PC-9 (cell line): ENCODE results near the gene GMPPB. TPM values are rescaled to one million over a fixed set of nuclear protein-coding genes. Genes with fewer than 3 reads are reported as not detected.

Source experiments
- BruUV-seq: library from RNA; stranded (reverse); fragments of 400-500 nt; replicated peaks from 2 replicates; lab custom pipeline; 2021; lab: Mats Ljungman, UMichigan
- CTCF ChIA-PET: fragments of 300-600 bp; sonication (Branson Sonifier 250); formaldehyde crosslinking; loops from one replicate; lab custom pipeline; 2022; ENCODE audit warnings: antibody characterized with exemption; lab: Charles Lee
- POLR2A ChIA-PET: fragments of 300-600 bp; sonication (Branson Sonifier 250); formaldehyde crosslinking; loops from one replicate; lab custom pipeline; 2022; ENCODE audit warnings: antibody characterized with exemption; ENCODE audit not compliant: unreplicated experiment; lab: Charles Lee
- DNase-seq, 2 experiments: peaks; one replicate each; pipeline versions ENCODE4 v3.0.0 to v3.0.0-alpha.2; 2015 to 2022; ENCODE audit warnings: mixed read lengths in 1 of 2
- H2AFZ ChIP-seq: fragments of 200-600 bp; sonication (generic); 2 replicates; pipeline ENCODE4 v1.8.1; 2017; ENCODE audit warnings: antibody characterized with exemption
- H3F3A ChIP-seq: fragments of 200-600 bp; sonication (generic); 2 replicates; pipeline ENCODE4 v1.8.1; 2017; ENCODE audit warnings: antibody characterized with exemption, mild to moderate bottlenecking, low read depth; ENCODE audit not compliant: insufficient read depth
- H3K27ac ChIP-seq: fragments of 200-600 bp; sonication (generic); 2 replicates; pipeline ENCODE4 v1.6.1; 2016; ENCODE audit warnings: mixed run types
- H3K27me3 ChIP-seq: fragments of 200-600 bp; sonication (generic); 2 replicates; pipeline ENCODE4 v1.6.1; 2016; ENCODE audit warnings: low read depth, mixed run types; ENCODE audit not compliant: insufficient read depth
- H3K36me3 ChIP-seq: fragments of 200-600 bp; sonication (generic); 2 replicates; pipeline ENCODE4 v1.6.1; 2016; ENCODE audit warnings: low read depth, mixed run types
- H3K4me1 ChIP-seq: fragments of 200-600 bp; sonication (generic); replicated peaks from 2 replicates; pipeline ENCODE4 v1.6.1; 2016; ENCODE audit warnings: mixed run types; ENCODE audit not compliant: insufficient read depth
- H3K4me2 ChIP-seq: fragments of 200-600 bp; sonication (generic); 2 replicates; pipeline ENCODE4 v1.6.1; 2017; ENCODE audit warnings: mixed run types
- H3K4me3 ChIP-seq: fragments of 200-600 bp; sonication (generic); 2 replicates; pipeline ENCODE4 v1.6.1; 2016; ENCODE audit warnings: mixed run types
- H3K79me2 ChIP-seq: fragments of 200-600 bp; sonication (generic); 2 replicates; pipeline ENCODE4 v1.6.1; 2017; ENCODE audit warnings: low read depth, mixed run types
- H3K9me2 ChIP-seq: fragments of 200-600 bp; sonication (generic); 2 replicates; pipeline ENCODE4 v1.8.1; 2017; ENCODE audit warnings: mild to moderate bottlenecking; ENCODE audit not compliant: insufficient read depth
- H3K9me3 ChIP-seq: fragments of 200-600 bp; sonication (generic); 2 replicates; pipeline ENCODE4 v1.8.1; 2016; ENCODE audit warnings: low read depth; ENCODE audit not compliant: insufficient read depth
- H4K20me1 ChIP-seq: fragments of 200-600 bp; sonication (generic); 2 replicates; pipeline ENCODE4 v1.8.1; 2017; ENCODE audit not compliant: insufficient read depth
- EZH2 ChIP-seq: fragments of 200-600 bp; sonication (generic); IDR thresholded peaks from 2 replicates; pipeline ENCODE4 v1.8.0; 2017; ENCODE audit warnings: antibody characterized with exemption, low read depth
- intact Hi-C: fragments of 100-400 bp; cut with micrococcal nuclease; formaldehyde crosslinking; loops from one replicate; pipeline ENCODE4 v1.10.0; 2022; ENCODE audit not compliant: unreplicated experiment
- total RNA-seq: library from RNA; stranded (reverse); gene quantifications from 2 replicates; pipeline ENCODE4 v1.2.3, GENCODE V29; 2021
- TF ChIP-seq, protein P1 (sequence below): fragments of 200-600 bp; sonication (generic); conservative IDR thresholded peaks from 2 replicates; pipeline ENCODE4 v1.6.1; 2017; ENCODE audit warnings: mixed run types, antibody characterized with exemption, mild to moderate bottlenecking, moderate library complexity

GMPPB gene
- total RNA-seq, 1 experiment from 2014 or later: 20.4 TPM

DNA sequence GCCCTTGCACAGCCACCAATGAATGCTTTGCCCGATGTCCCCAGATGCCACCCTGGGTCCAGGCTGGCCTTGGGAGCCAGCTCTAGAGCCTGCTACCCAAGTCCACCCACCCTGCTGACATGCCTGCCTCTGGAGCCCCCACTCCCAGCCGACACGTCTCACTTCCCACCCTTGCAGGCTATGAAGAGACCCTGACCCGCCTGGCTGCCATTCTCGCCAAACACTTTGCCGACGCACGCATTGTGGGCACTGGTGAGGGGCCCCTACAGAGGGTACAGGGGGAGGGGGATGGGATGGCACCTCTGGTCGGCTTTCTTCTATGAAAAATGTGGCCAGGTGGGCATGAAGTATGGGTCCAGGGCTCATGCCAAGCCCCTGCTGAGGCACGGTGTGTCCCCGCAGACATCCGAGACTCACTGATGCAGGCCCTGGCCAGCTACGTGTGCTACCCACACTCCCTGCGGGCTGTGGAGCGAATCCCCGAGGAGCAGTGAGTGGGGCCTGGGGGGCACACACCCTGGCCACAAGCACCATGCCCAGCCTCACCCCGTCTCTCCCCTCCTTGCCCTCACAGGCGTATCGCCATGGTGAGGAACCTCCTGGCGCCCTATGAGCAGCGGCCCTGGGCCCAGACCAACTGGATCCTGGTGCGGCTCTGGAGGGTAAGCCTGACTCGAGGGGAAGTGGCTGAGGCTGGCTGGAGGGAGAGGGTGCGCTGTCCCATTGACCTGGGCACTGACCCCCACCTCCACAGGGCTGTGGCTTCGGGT lies 10.2 kb downstream of the GMPPB start:
- no peak for DNase-seq
- Histone ChIP-seq H3K9me3 (no peaks in the 10 kb centered on the region), H3F3A (peaks cover 8% of the 10 kb centered on the region; the same call in 1 of the 2 replicates), H3K27ac (no peak overlapping the region), H2AFZ (no peak overlapping the region), H3K4me3 (no peak overlapping the region), H3K27me3 (no peaks in the 10 kb centered on the region), H3K4me2 (no peak overlapping the region), H3K36me3 (no peaks in the 10 kb centered on the region), H3K4me1 (no peaks in the 10 kb centered on the region), H3K9me2 (no peaks in the 10 kb centered on the region), H3K79me2 (no peaks in the 10 kb centered on the region), H4K20me1 (no peaks in the 10 kb centered on the region)
- no TSS peak for BruUV-seq
- ChIA-PET POLR2A (no interaction called here), CTCF (no interaction called here)
- TF ChIP-seq, protein P1, sequence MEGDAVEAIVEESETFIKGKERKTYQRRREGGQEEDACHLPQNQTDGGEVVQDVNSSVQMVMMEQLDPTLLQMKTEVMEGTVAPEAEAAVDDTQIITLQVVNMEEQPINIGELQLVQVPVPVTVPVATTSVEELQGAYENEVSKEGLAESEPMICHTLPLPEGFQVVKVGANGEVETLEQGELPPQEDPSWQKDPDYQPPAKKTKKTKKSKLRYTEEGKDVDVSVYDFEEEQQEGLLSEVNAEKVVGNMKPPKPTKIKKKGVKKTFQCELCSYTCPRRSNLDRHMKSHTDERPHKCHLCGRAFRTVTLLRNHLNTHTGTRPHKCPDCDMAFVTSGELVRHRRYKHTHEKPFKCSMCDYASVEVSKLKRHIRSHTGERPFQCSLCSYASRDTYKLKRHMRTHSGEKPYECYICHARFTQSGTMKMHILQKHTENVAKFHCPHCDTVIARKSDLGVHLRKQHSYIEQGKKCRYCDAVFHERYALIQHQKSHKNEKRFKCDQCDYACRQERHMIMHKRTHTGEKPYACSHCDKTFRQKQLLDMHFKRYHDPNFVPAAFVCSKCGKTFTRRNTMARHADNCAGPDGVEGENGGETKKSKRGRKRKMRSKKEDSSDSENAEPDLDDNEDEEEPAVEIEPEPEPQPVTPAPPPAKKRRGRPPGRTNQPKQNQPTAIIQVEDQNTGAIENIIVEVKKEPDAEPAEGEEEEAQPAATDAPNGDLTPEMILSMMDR: no peak
- TF ChIP-seq EZH2: no peak
- intact Hi-C loops: loop anchor here (10.0 kb wide), 1 partner anchor 391 kb away; no protein-coding TSS in a partner anchor

DNA sequence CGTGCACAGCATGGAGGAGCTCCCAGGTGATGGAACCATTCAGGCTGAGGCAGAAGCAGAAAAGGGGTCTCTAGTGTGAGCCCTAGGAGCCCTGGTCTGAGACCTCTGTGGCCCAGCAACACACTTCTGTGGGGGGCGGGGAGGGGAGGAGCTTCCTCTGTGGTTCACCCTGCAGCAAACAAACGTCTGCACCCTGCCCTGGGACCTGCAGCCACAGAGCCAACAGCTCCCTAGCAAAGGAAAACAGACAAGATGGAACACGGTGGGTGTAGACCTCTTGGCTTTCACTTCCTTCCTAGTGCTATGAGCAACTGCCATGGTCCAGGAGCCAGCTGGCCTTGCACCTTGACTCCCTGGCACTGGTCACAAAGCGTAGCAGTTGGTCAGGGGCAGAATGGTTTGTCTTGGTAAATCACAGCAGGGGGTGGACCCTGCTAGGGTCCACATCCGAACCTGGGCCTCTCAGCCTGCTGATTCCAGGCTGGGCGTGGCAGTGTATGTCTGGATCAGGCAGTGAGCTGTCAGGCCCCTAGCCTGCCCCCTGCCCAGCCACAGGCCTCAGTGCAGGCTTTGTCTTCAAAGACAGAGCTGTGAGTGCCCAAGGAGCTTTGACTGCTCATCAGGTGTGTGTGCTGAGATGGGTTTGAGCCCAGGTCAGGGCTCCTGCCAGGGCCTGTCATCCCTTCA lies 11.0 kb downstream of the GMPPB start:
- TF ChIP-seq, protein P1: no peak
- TF ChIP-seq EZH2: no peak
- Histone ChIP-seq H3K9me2 (no peaks in the 10 kb centered on the region), H3K4me2 (no peak overlapping the region), H3K36me3 (no peaks in the 10 kb centered on the region), H3K27me3 (no peaks in the 10 kb centered on the region), H2AFZ (no peak overlapping the region), H3K4me3 (no peak overlapping the region), H3K4me1 (no peaks in the 10 kb centered on the region), H3K9me3 (no peaks in the 10 kb centered on the region), H3K27ac (no peak overlapping the region), H3K79me2 (no peaks in the 10 kb centered on the region), H3F3A (peaks cover 8% of the 10 kb centered on the region; the same call in 1 of the 2 replicates), H4K20me1 (no peaks in the 10 kb centered on the region)
- CTCF ChIA-PET: interaction anchor here (0.6 kb wide), 1 partner anchor 89 kb away, joined by 4 read pairs; no protein-coding TSS in a partner anchor
- no TSS peak for BruUV-seq
- intact Hi-C loops: loop anchor here (10.0 kb wide), 1 partner anchor 392 kb away; no protein-coding TSS in a partner anchor
- POLR2A ChIA-PET: no interaction called here
- no peak for DNase-seq

DNA sequence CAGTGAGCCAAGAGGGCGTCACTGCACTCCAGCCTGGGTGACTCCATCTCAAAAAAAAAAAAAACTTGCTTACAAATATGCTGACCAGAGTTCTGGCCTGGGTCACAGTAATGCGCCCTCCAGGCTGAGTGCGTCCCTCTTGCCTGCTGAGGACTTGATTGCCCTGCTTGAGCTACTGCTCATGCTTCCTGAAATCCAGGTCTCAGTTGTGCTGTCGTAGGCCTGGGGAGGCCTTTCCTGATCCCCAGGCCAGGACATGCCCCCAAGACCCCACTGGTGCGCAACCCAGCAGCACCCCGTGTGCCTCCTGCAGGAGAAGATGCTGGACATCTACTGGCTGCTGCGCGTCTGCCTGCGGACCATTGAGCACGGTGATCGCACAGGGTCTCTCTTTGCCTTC lies 11.6 kb downstream of the GMPPB start:
- Histone ChIP-seq H3K27me3 (no peaks in the 10 kb centered on the region), H2AFZ (no peak overlapping the region), H3K4me2 (no peak overlapping the region), H3K79me2 (no peaks in the 10 kb centered on the region), H3K4me1 (no peaks in the 10 kb centered on the region), H3F3A (peaks cover 8% of the 10 kb centered on the region; the same call in 1 of the 2 replicates), H3K27ac (no peak overlapping the region), H4K20me1 (no peaks in the 10 kb centered on the region), H3K9me3 (no peaks in the 10 kb centered on the region), H3K36me3 (no peaks in the 10 kb centered on the region), H3K9me2 (no peaks in the 10 kb centered on the region), H3K4me3 (no peak overlapping the region)
- no TSS peak for BruUV-seq
- intact Hi-C loops: loop anchor here (10.0 kb wide), 1 partner anchor 393 kb away; no protein-coding TSS in a partner anchor
- ChIA-PET CTCF (interaction anchor here (0.6 kb wide), 1 partner anchor 90 kb away, joined by 4 read pairs; no protein-coding TSS in a partner anchor), POLR2A (no interaction called here)
- DNase-seq: no peak
- TF ChIP-seq, protein P1: no peak
